GM12873 (cell line): Measurements from ENCODE around the gene STEAP1.

Experiments used
- CTCF ChIP-seq: IDR thresholded peaks from 2 replicates; pipeline ENCODE4 v1.5.1; 2012; ENCODE audit warnings: low read depth, mild to moderate bottlenecking, moderate library complexity, low read length, control low read depth; ENCODE audit not compliant: insufficient read depth; ENCODE audit errors: missing control alignments

Gene STEAP1

DNA sequence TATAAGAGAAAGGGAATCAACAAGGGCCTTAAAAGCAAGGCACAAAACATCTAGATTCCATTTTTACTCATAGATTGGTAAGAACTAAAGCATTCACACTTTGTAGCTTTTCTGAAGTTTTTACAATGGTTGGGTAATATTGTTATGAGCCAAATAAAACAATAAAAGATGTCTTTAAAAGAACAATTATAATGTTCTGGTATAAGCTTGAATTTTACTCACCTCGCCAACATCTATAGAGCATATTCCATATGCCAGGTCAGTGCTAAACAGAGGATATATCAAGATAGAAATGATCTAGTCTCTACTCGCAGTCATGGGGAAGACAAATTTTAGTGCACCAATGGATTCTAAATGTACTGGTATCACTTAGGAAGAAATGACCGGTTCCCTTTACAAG, 11.9 kb downstream of the STEAP1 start:
- TF ChIP-seq CTCF, result no peak

DNA sequence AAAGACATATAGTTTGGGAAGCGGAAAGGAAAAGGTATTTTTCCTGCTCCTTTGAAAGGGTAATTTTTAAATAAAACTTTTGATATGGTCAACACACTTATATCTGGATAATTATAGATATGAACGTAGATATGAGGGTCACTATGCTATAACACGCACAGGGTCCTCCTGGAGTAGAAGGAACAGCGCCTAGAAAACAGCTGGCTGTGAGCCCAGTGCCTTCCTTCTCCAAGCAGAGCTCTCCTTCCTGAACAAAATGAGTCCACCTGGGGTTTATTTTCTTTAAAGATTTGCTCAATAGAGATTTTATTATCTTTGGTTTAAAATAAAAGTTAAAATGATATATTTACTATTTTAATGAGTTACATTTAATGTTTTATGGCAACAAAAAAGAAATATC, 13.1 kb downstream of the STEAP1 start:
- TF ChIP-seq CTCF, result no peak

GRCh38 chr7:90169891-90170290, 15.6 kb downstream of the STEAP1 start:
- no peak for TF ChIP-seq CTCF

DNA sequence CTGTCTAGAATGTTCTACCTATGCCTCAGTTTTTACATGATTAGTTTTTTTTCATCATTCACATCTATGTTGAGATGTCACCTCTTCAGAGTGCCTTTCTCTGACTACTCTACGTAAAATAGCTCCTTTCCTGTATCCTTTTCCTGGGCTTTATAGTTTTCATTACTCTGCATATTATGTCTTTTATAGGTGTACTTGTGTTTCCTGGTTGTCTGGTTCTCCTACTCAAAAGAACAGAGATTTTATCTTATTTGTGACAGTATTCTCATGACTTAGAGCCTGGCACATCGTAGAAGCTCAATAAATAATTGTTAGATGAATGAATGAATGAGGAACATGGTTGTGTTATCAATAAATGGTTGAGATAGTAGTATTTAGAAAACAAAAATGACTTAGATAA, 17.9 kb downstream of the STEAP1 start:
- no peak for TF ChIP-seq CTCF

DNA sequence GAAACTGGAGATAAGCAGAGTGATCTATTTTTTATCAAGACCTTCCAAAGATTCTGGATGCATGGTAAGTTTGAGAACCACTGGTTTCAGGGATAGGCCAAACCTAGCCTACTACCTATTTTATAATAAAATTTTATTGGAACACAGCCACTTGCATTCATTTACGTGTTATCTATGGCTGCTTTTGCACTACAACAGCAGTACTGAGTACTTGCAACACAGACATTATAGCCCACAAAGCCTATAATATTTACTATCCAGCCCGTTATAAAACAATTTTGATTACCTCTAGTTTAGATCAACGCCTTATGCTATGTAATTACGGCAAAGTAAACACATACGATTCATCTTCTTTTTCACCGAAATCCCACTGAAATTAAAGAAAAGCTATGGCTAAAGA, 18.4 kb downstream of the STEAP1 start:
- no peak for TF ChIP-seq CTCF

GRCh38 chr7:90173127-90173844, 19.0 kb downstream of the STEAP1 start:
- TF ChIP-seq CTCF, result no peak

- no peak for TF ChIP-seq CTCF
Measured at GRCh38 chr7:90175667-90176066, 21.4 kb downstream of the STEAP1 start.
